HL-60 (cell line): ENCODE data around the gene AP2A1.

Experiments used
- DNase-seq, 2 experiments: peaks; one replicate each; pipeline ENCODE4 v3.0.0-alpha.2; 2010 to 2020; ENCODE audit warnings: low read depth in 1 of 2, low spot score in 1 of 2
- H3K27ac ChIP-seq: fragments of 250-450 bp; sonication (Bioruptor Pico); replicated peaks from 2 replicates; pipeline ENCODE4 v1.5.1; 2020; ENCODE audit warnings: mild to moderate bottlenecking, moderate library complexity
- H3K27me3 ChIP-seq: fragments of 250-450 bp; sonication (Bioruptor Pico); 2 replicates; pipeline ENCODE4 v1.5.1; 2021; ENCODE audit warnings: mild to moderate bottlenecking, moderate library complexity; ENCODE audit not compliant: insufficient read depth, poor library complexity, severe bottlenecking
- H3K4me3 ChIP-seq: replicated peaks from 2 replicates; pipeline ENCODE4 v1.5.1; 2011; ENCODE audit warnings: mild to moderate bottlenecking, control low read depth, low read length; ENCODE audit not compliant: insufficient read depth
- GABPA ChIP-seq: IDR thresholded peaks from 2 replicates; pipeline ENCODE4 v1.6.1; 2012; ENCODE audit warnings: low read depth
- POLR2AphosphoS5 ChIP-seq: IDR thresholded peaks from 2 replicates; pipeline ENCODE4 v1.6.1; 2012; ENCODE audit warnings: low read depth
- REST ChIP-seq: IDR thresholded peaks from 2 replicates; pipeline ENCODE4 v1.6.1; 2012; ENCODE audit warnings: low read depth; ENCODE audit not compliant: insufficient replicate concordance
- SPI1 ChIP-seq: IDR thresholded peaks from 2 replicates; pipeline ENCODE4 v1.6.1; 2012; ENCODE audit warnings: low read depth, mild to moderate bottlenecking, borderline replicate concordance
- TF ChIP-seq, protein P1 (sequence below): IDR thresholded peaks from one replicate; pipeline ENCODE4 v1.5.1; 2011; ENCODE audit warnings: low read length, control low read depth, inconsistent platforms; ENCODE audit not compliant: insufficient read depth

AP2A1 gene

DNA sequence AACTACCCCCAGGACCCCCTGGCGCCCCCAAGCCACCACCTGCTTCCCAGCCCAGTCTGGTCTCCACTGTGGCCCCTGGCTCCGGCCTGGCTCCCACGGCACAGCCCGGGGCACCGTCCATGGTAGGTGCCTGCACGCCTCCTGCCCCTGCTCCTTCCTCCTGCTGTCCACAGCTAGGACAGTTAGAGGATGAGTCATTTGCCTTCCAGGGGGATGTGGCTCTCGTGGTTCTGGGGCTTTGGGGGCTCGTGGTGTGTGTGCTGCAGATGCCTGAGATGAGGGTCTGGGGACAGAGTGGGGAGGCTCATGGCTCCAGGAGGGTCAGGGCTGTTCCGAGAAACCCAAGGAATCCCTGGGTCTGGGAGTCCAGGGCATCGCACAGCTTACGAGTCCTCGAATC is 64.0 kb downstream of the AP2A1 start:
- Histone ChIP-seq H3K4me3 (no peak overlapping the region), H3K27ac (no peak overlapping the region), H3K27me3 (no peaks in the 10 kb centered on the region)
- TF ChIP-seq SPI1 (no peak), GABPA (no peak), POLR2AphosphoS5 (no peak), REST (no peak)
- TF ChIP-seq, protein P1, sequence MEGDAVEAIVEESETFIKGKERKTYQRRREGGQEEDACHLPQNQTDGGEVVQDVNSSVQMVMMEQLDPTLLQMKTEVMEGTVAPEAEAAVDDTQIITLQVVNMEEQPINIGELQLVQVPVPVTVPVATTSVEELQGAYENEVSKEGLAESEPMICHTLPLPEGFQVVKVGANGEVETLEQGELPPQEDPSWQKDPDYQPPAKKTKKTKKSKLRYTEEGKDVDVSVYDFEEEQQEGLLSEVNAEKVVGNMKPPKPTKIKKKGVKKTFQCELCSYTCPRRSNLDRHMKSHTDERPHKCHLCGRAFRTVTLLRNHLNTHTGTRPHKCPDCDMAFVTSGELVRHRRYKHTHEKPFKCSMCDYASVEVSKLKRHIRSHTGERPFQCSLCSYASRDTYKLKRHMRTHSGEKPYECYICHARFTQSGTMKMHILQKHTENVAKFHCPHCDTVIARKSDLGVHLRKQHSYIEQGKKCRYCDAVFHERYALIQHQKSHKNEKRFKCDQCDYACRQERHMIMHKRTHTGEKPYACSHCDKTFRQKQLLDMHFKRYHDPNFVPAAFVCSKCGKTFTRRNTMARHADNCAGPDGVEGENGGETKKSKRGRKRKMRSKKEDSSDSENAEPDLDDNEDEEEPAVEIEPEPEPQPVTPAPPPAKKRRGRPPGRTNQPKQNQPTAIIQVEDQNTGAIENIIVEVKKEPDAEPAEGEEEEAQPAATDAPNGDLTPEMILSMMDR, result no peak
- no peak for DNase-seq

- TF ChIP-seq SPI1 (peak; percentile 72; the same call in 1 of the 2 replicates), REST (no peak), GABPA (no peak)
Observed at GRCh38 chr19:49831592-49831991, 64.8 kb downstream of the AP2A1 start.

DNA sequence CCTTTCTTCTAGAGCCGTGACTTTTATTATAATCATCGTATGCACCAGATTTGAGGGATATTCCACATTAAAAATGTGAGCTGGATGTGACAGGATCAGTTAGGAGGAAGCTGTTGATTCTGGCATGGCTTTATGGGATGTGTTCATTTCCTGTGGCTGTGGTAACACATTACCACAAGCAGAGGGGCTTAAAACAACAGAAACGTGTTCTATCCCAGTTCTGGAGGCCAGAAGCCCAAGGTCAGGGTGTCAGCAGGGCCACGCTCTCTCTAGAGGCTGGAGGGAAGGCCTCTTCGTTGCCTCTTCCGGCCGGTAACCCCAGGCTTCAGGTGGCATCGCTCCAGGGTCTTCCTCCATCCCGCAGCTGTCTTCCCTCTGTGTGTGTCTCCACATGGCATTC is 65.8 kb downstream of the AP2A1 start:
- TF ChIP-seq SPI1, result no peak
- TF ChIP-seq GABPA, result no peak
- no peak for TF ChIP-seq REST
- TF ChIP-seq POLR2AphosphoS5, result no peak
- TF ChIP-seq, protein P1, result no peak
- peak in 1 of 2 experiments; percentile 69 for DNase-seq
- Histone ChIP-seq H3K4me3 (no peak overlapping the region), H3K27ac (peak overlapping the region; percentile 81), H3K27me3 (no peaks in the 10 kb centered on the region)

More at GRCh38 chr19:49831592-49831991, 64.8 kb downstream of the AP2A1 start:
- no peaks in the 10 kb centered on the region for H3K27me3 ChIP-seq
- H3K4me3 ChIP-seq, result no peak overlapping the region
- peak in 1 of 2 experiments; percentile 49 for DNase-seq
- H3K27ac ChIP-seq, result peak overlapping the region; percentile 81

- no peak overlapping the region for H3K4me3 ChIP-seq
- TF ChIP-seq, protein P1, result no peak
- TF ChIP-seq GABPA (no peak), REST (no peak), POLR2AphosphoS5 (no peak), SPI1 (no peak)
- H3K27me3 ChIP-seq, result no peaks in the 10 kb centered on the region
- peak overlapping the region; percentile 81 for H3K27ac ChIP-seq
- DNase-seq, result no peak
Observed at GRCh38 chr19:49833599-49833998, 66.8 kb downstream of the AP2A1 start.
